Skeletal muscle tissue (tissue), 4 donors: ENCODE data around the gene ESRRA. TPM values are rescaled to one million over a fixed set of nuclear protein-coding genes. Genes with fewer than 3 reads are reported as not detected.
A peak's percentile ranks its signal among the peaks of the same experiment; 100 is the strongest.

Experiments
- H3K27ac ChIP-seq: one replicate; pipeline ENCODE4 v1.7.0; 2013; ENCODE audit warnings: mild to moderate bottlenecking, low read depth, low read length, inconsistent platforms
- H3K27me3 ChIP-seq, 3 donors: one replicate each; pipeline ENCODE4 v1.7.0; 2013; ENCODE audit warnings: low read length in 3 of 3; ENCODE audit not compliant: control insufficient read depth in 3 of 3, insufficient read depth in 3 of 3
- H3K36me3 ChIP-seq, 3 donors: one replicate each; pipeline ENCODE4 v1.7.0; 2013; ENCODE audit warnings: low read length in 3 of 3; ENCODE audit not compliant: control insufficient read depth in 3 of 3, insufficient read depth in 3 of 3
- H3K4me1 ChIP-seq, 3 donors: one replicate each; pipeline ENCODE4 v1.7.0; 2013; ENCODE audit warnings: low read length in 3 of 3, mild to moderate bottlenecking in 3 of 3; ENCODE audit not compliant: control insufficient read depth in 3 of 3, insufficient read depth in 3 of 3
- H3K4me3 ChIP-seq, 3 donors: one replicate each; pipeline ENCODE4 v1.7.0; 2013; ENCODE audit warnings: low read length in 3 of 3
- H3K9ac ChIP-seq, 3 donors: one replicate each; pipeline ENCODE4 v1.7.0; 2013; ENCODE audit warnings: low read length in 3 of 3, mild to moderate bottlenecking in 3 of 3, moderate library complexity in 2 of 3, low read depth in 1 of 3
- H3K9me3 ChIP-seq, 3 donors: one replicate each; pipeline ENCODE4 v1.7.0; 2013; ENCODE audit warnings: low read length in 3 of 3; ENCODE audit not compliant: control insufficient read depth in 3 of 3
- total RNA-seq: library from RNA; depleted of rRNA; stranded (reverse); fragments of >200 nt; gene quantifications from one replicate; pipeline ENCODE4 v1.2.3, GENCODE V29; 2014
- donor health status: Osteomylitis.

Gene ESRRA
- total RNA-seq, 1 donor from 2014 or later: 35.0 TPM

GRCh38 chr11:64349025-64349387 is 43.7 kb downstream of the ESRRA start:
- Histone ChIP-seq H3K4me1 (no peaks in the 10 kb centered on the region), H3K9ac (no peak overlapping the region), H3K27ac (no peak overlapping the region), H3K9me3 (no peaks in the 10 kb centered on the region), H3K36me3 (no peaks in the 10 kb centered on the region), H3K4me3 (no peak overlapping the region), H3K27me3 (peaks cover 0 to 11% (median 5%) of the 10 kb centered on the region in 3 donors)

- Histone ChIP-seq H3K9ac (no peak overlapping the region), H3K9me3 (no peaks in the 10 kb centered on the region), H3K27ac (no peak overlapping the region), H3K36me3 (no peaks in the 10 kb centered on the region), H3K4me3 (no peak overlapping the region), H3K4me1 (no peaks in the 10 kb centered on the region), H3K27me3 (peaks cover 0 to 15% (median 5%) of the 10 kb centered on the region in 3 donors)
Measured at GRCh38 chr11:64349404-64349803, 44.1 kb downstream of the ESRRA start.

- H3K27ac ChIP-seq: no peak overlapping the region
- peaks cover 8 to 9% (median 8%) of the 10 kb centered on the region in 3 donors for H3K4me1 ChIP-seq
- no peaks in the 10 kb centered on the region for H3K9me3 ChIP-seq
- no peaks in the 10 kb centered on the region for H3K36me3 ChIP-seq
- no peak overlapping the region for H3K4me3 ChIP-seq
- H3K27me3 ChIP-seq: peaks cover 0 to 15% (median 5%) of the 10 kb centered on the region in 3 donors
- H3K9ac ChIP-seq: no peak overlapping the region
Measured at GRCh38 chr11:64351136-64351631, 45.9 kb downstream of the ESRRA start.

- H3K36me3 ChIP-seq: no peaks in the 10 kb centered on the region
- H3K27me3 ChIP-seq: peaks cover 0 to 15% (median 5%) of the 10 kb centered on the region in 3 donors
- H3K4me3 ChIP-seq: no peak overlapping the region
- no peak overlapping the region for H3K9ac ChIP-seq
- H3K27ac ChIP-seq: no peak overlapping the region
- H3K4me1 ChIP-seq: peaks cover 8 to 9% (median 8%) of the 10 kb centered on the region in 3 donors
- no peaks in the 10 kb centered on the region for H3K9me3 ChIP-seq
Measured at GRCh38 chr11:64352099-64352994, 47.0 kb downstream of the ESRRA start.

- H3K36me3 ChIP-seq: no peaks in the 10 kb centered on the region
- no peak overlapping the region for H3K4me3 ChIP-seq
- no peaks in the 10 kb centered on the region for H3K9me3 ChIP-seq
- no peak overlapping the region for H3K27ac ChIP-seq
- H3K9ac ChIP-seq: no peak overlapping the region
- peaks cover 0 to 15% (median 5%) of the 10 kb centered on the region in 3 donors for H3K27me3 ChIP-seq
- H3K4me1 ChIP-seq: peaks cover 12 to 13% (median 12%) of the 10 kb centered on the region in 3 donors
Measured at GRCh38 chr11:64352995-64353714, 47.8 kb downstream of the ESRRA start.

- Histone ChIP-seq H3K27me3 (peaks cover 0 to 15% (median 5%) of the 10 kb centered on the region in 3 donors), H3K4me3 (no peak overlapping the region), H3K9me3 (no peaks in the 10 kb centered on the region), H3K4me1 (peaks cover 18 to 19% (median 18%) of the 10 kb centered on the region in 3 donors), H3K9ac (no peak overlapping the region), H3K36me3 (no peaks in the 10 kb centered on the region), H3K27ac (no peak overlapping the region)
Measured at GRCh38 chr11:64353715-64354506, 48.6 kb downstream of the ESRRA start.

- H3K27ac ChIP-seq: no peak overlapping the region
- peaks cover 0 to 2% (median 0%) of the 10 kb centered on the region in 3 donors for H3K36me3 ChIP-seq
- H3K27me3 ChIP-seq: peaks cover 0 to 15% (median 5%) of the 10 kb centered on the region in 3 donors
- H3K9me3 ChIP-seq: no peaks in the 10 kb centered on the region
- peak overlapping the region; percentile 54 to 67 (median 60) for H3K4me3 ChIP-seq
- H3K9ac ChIP-seq: peak overlapping the region; percentile 51 to 79 (median 61)
- peaks cover 27 to 31% (median 28%) of the 10 kb centered on the region in 3 donors for H3K4me1 ChIP-seq
Measured at GRCh38 chr11:64355078-64355940, 50.0 kb downstream of the ESRRA start.

GRCh38 chr11:64356498-64357411 is 51.4 kb downstream of the ESRRA start:
- Histone ChIP-seq H3K4me1 (peaks cover 27 to 31% (median 28%) of the 10 kb centered on the region in 3 donors), H3K9ac (peak overlapping the region in 1 of 3 donors; percentile 25), H3K27ac (no peak overlapping the region), H3K9me3 (no peaks in the 10 kb centered on the region), H3K36me3 (peaks cover under 1 to 12% (median 8%) of the 10 kb centered on the region in 3 donors), H3K27me3 (peaks cover 0 to 15% (median 5%) of the 10 kb centered on the region in 3 donors), H3K4me3 (no peak overlapping the region)
